ENCODE measurements around the gene GARNL3.

DNA sequence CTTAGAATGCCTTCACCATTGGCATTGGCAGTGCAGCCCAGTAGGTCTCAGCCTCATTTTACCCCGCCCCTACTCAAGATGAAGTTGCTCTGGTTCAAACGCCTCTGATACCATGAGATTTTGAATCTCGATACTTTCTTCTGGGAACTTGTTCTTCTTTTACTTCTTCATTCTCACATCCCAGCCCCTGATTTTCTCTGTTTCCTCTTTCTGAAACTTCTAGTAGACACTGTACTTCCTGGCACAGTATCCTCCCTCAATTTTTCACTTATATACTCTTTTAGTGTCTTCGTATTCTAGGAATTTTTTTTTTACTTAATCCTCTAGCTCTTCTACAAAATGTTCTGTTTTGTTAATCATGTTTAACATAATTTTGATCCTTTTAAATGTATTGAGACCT, 146.5 kb downstream of the GARNL3 start:
- TF ChIP-seq, protein P1, sequence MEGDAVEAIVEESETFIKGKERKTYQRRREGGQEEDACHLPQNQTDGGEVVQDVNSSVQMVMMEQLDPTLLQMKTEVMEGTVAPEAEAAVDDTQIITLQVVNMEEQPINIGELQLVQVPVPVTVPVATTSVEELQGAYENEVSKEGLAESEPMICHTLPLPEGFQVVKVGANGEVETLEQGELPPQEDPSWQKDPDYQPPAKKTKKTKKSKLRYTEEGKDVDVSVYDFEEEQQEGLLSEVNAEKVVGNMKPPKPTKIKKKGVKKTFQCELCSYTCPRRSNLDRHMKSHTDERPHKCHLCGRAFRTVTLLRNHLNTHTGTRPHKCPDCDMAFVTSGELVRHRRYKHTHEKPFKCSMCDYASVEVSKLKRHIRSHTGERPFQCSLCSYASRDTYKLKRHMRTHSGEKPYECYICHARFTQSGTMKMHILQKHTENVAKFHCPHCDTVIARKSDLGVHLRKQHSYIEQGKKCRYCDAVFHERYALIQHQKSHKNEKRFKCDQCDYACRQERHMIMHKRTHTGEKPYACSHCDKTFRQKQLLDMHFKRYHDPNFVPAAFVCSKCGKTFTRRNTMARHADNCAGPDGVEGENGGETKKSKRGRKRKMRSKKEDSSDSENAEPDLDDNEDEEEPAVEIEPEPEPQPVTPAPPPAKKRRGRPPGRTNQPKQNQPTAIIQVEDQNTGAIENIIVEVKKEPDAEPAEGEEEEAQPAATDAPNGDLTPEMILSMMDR (conservative IDR thresholded peaks at IDR 0.05; ENCODE audit: low read length): no peak
- TF ChIP-seq EZH2phosphoT487 (IDR thresholded peaks at IDR 0.05; ENCODE audit: borderline replicate concordance, low read depth, low read length): no peak

Measured in OCI-LY7 (cell line).